22Rv1 (cell line): ENCODE results near the gene CBLC.

Source experiments
- H3K27ac ChIP-seq: fragments of 450-650 bp; 2 replicates; pipeline ENCODE4 v1.5.1; 2017
- ZFX ChIP-seq: fragments of 450-650 bp; IDR thresholded peaks from 2 replicates; pipeline ENCODE4 v1.6.1; 2017; ENCODE audit warnings: antibody characterized with exemption, borderline replicate concordance
- TF ChIP-seq, protein P1 (sequence below): fragments of 450-650 bp; IDR thresholded peaks from 2 replicates; pipeline ENCODE4 v1.5.1; 2017; ENCODE audit warnings: mild to moderate bottlenecking

CBLC gene

DNA sequence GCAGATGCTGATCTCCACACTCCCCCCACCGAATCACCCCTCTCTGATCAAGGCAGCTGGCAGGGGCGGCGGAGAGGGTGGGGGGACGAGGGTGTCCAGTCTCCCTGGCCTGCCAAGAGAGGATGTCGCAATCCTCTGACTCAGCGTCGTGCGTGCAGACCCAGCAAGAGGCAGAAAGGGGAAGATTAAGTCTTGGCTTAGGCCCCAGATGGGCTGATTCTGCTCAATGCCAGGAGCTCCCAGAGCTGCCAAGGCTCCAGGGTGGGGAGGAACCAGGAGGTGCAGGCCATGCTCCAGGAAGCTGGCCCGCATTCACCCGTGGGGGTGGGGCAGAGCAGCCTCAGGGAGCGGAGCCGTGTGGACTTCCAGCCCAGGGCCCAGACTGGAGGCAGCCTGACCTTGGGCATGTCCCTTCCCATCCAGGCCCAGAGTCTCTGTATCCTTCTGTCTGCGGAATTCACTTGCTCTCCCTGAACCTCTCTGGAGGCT, 35.8 kb upstream of the CBLC start:
- H3K27ac ChIP-seq = peak overlapping the region; percentile 95
- TF ChIP-seq, protein P1, sequence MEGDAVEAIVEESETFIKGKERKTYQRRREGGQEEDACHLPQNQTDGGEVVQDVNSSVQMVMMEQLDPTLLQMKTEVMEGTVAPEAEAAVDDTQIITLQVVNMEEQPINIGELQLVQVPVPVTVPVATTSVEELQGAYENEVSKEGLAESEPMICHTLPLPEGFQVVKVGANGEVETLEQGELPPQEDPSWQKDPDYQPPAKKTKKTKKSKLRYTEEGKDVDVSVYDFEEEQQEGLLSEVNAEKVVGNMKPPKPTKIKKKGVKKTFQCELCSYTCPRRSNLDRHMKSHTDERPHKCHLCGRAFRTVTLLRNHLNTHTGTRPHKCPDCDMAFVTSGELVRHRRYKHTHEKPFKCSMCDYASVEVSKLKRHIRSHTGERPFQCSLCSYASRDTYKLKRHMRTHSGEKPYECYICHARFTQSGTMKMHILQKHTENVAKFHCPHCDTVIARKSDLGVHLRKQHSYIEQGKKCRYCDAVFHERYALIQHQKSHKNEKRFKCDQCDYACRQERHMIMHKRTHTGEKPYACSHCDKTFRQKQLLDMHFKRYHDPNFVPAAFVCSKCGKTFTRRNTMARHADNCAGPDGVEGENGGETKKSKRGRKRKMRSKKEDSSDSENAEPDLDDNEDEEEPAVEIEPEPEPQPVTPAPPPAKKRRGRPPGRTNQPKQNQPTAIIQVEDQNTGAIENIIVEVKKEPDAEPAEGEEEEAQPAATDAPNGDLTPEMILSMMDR = no peak
- no peak for TF ChIP-seq ZFX

DNA sequence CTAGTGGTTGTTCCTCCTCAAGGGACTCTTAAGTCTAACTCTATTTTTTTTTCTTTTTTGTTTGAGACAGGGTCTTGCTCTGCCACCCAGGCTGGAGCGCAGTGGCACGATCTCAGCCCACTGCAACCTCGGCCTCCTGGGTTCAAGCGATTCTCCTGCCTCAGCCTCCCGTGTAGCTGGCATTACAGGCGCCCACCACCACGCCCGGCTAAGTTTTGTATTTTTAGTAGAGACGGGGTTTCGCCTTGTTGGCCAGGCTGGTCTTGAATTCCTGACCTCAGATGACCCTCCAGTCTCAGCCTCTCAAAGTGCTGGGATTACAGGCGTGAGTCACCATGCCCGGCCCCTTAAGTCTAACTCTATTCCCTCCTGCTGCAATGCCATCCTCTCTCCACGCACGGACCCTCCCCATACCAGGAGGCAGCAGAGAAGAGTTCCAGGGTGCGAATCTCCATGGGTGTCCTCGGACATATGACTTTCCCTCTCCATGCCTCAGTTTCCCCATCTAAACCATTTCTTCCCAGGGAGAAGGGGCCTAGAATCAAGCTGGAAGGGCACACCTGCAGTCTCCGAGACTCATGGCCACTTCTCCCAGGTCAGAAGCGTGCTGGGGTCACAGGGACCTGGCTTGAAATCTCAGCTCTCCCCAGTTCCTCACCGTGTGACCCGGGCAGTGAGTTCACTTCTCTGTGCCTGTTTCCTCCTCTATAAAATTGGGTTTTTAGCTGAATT, 35.2 kb upstream of the CBLC start:
- TF ChIP-seq, protein P1 = no peak
- no peak for TF ChIP-seq ZFX
- peak overlapping the region; percentile 95 for H3K27ac ChIP-seq

DNA sequence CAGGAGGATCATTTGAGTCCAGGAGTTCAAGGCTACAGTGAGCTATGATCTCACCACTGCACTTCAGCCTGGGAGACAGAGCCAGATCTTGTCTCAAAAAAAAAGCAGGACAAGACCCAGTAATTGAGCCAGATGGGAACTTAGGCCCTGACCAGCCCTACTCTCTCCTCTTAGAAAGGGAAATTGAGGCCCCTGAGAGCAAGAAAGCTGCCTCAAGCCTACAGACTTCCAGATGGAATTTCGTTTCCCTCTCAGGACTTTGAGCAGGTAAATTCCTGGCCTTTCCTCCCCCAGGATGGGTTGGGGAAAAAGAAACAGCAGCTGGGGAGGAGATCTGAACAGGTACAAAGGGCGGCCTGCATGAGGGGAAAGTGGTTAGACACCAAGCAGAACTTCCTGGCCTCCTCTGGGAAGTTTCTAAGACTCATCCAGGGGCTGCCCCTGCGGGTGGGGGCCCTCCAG, 32.8 kb upstream of the CBLC start:
- peak overlapping the region; percentile 95 for H3K27ac ChIP-seq
- no peak for TF ChIP-seq ZFX
- TF ChIP-seq, protein P1 = no peak

DNA sequence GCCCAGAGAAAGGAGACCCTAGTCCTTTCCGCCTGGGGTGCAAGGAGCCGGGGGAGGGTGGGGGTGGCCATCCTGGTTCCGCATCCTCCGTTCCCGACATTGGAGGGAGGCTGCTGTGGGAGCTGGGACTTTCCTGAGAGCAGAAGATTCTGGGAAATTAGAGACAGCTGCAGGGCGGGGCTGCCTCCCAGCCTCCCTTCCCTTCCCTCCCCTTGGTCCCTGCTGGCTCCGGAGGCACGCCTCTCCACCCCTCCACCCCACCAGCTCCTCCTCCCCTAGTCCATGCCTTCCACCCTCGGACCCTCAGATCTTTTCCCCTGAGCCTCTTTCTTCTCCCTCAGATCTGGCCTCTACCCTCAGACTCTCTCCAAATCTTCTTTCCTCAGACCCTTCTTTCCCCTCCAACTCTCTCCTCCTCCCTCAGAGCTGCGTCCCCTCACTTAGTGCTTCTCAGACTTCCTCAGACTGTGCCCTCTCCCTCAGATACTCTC, 32.3 kb upstream of the CBLC start:
- peak overlapping the region; percentile 95 for H3K27ac ChIP-seq
- no peak for TF ChIP-seq ZFX
- TF ChIP-seq, protein P1 = no peak

DNA sequence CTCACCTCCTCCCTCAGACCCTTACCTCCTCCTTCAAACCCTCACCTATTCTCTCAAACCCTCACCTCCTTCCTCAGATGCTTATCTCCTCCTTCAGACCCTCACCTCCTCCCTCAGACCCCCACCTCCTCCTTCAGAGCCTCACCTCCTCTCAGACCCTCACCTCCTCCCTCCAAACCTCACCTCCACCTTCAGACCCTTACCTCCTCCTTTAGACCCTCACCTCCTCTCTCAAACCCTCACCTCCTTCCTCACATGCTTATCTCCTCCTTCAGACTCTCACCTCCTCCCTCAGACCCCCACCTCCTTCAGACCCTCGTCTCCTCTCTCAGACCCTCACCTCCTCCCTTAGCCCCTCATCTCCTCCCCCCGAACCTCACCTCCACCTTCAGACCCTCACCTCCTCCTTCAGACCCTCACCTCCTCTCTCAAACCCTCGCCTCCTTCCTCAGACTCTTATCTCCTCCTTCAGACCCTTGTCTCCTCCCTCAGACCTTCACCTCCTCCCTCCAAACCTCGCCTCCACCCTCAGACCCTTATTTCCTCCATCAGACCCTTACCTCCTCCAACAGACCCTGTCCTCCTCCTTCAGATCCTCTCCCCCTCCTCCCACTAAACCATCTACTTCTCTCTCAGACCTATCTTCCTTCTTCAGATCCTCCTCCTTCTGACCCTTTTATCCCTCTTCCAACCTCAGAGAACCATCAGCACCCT, 31.6 kb upstream of the CBLC start:
- TF ChIP-seq, protein P1 = no peak
- no peak for TF ChIP-seq ZFX
- peak overlapping the region; percentile 95 for H3K27ac ChIP-seq

DNA sequence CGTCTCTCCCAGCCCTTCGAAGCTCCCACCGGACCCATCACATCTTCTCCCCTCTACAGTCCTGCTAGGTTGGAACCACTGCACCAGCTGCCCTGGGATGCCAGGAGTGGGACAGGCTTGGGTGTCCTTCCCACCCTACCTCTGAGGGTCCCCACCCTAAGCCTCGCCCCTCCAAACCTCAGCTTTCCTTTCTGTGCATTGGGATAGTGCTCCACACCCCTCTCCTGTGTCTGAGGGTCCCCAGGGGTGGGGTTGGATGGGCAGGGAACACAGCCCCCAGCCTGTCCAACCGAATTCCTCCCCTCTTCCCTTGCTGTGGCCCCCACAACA, 31.1 kb upstream of the CBLC start:
- no peak for TF ChIP-seq ZFX
- TF ChIP-seq, protein P1 = no peak
- peak overlapping the region; percentile 95 for H3K27ac ChIP-seq
